Mesothelial cell of epicardium (in vitro differentiated cells): ENCODE data around the gene THEMIS. TPM values are rescaled to one million over a fixed set of nuclear protein-coding genes. Genes with fewer than 3 reads are reported as not detected.
A peak's percentile ranks its signal among the peaks of the same experiment; 100 is the strongest.

Experiments
- DNase-seq, 2 experiments: peaks; one replicate each; pipeline ENCODE4 v3.0.0; 2021; ENCODE audit warnings: low spot score in 2 of 2; ENCODE audit not compliant: unreplicated experiment in 2 of 2
- H3K27ac Mint-ChIP-seq: 2 replicates; pipeline ENCODE4 v1.8.0; 2021; ENCODE audit warnings: mixed read lengths
- H3K27me3 Mint-ChIP-seq: 2 replicates; pipeline ENCODE4 v1.8.0; 2021; ENCODE audit warnings: low read depth, mixed read lengths
- H3K36me3 Mint-ChIP-seq: 2 replicates; pipeline ENCODE4 v1.8.0; 2021; ENCODE audit warnings: mixed read lengths
- H3K4me1 Mint-ChIP-seq: 2 replicates; pipeline ENCODE4 v1.8.0; 2021; ENCODE audit warnings: mixed read lengths
- H3K4me3 Mint-ChIP-seq: 2 replicates; pipeline ENCODE4 v1.8.0; 2021; ENCODE audit warnings: mild to moderate bottlenecking, moderate library complexity, mixed read lengths
- H3K9me3 Mint-ChIP-seq: 2 replicates; pipeline ENCODE4 v1.8.0; 2021; ENCODE audit warnings: mixed read lengths
- total RNA-seq: library from RNA; stranded (reverse); gene quantifications from 3 replicates; pipeline ENCODE4 v1.2.1, GENCODE V29; 2021
- TF ChIP-seq, protein P1 (sequence below): fragments of 200-600 bp; sonication (generic); IDR thresholded peaks from one replicate; pipeline ENCODE4 v1.5.0; 2021; ENCODE audit warnings: antibody characterized with exemption; ENCODE audit not compliant: unreplicated experiment

The THEMIS gene
- total RNA-seq, 1 donor from 2014 or later, result not detected

DNA sequence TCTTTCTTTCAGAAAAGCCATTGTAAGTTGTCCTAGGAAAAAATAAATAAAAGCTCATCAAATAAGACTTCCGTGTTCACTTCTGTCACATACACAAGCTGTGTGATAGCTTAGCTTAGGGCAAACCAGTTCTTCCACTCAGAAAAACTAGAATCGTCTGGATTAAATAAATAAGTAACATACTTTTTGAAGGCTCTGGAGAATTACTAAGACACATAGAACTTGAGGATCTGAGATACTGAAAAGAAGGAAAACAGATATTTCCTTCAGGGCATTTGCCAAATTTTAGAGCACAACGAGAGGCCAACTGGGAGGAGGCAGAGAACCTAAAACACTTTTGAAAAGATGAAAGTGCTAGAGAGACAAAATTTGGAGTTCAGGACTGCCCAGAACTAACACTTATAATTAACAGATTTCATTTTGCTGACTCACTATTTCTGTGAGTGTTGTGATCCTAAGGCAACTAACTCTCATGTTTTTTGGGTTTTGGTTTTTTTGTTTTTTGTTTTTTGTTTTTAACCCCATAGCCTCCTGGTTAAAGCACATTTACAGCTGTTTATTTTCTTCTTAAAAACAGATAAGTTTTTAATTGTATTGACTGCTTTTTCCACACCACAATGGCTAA, 38.7 kb upstream of the THEMIS start:
- TF ChIP-seq, protein P1, sequence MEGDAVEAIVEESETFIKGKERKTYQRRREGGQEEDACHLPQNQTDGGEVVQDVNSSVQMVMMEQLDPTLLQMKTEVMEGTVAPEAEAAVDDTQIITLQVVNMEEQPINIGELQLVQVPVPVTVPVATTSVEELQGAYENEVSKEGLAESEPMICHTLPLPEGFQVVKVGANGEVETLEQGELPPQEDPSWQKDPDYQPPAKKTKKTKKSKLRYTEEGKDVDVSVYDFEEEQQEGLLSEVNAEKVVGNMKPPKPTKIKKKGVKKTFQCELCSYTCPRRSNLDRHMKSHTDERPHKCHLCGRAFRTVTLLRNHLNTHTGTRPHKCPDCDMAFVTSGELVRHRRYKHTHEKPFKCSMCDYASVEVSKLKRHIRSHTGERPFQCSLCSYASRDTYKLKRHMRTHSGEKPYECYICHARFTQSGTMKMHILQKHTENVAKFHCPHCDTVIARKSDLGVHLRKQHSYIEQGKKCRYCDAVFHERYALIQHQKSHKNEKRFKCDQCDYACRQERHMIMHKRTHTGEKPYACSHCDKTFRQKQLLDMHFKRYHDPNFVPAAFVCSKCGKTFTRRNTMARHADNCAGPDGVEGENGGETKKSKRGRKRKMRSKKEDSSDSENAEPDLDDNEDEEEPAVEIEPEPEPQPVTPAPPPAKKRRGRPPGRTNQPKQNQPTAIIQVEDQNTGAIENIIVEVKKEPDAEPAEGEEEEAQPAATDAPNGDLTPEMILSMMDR, result no peak
- Mint-ChIP-seq H3K4me3 (no peak overlapping the region), H3K36me3 (no peaks in the 10 kb centered on the region), H3K27me3 (no peaks in the 10 kb centered on the region), H3K27ac (peak overlapping the region; percentile 84), H3K9me3 (no peaks in the 10 kb centered on the region), H3K4me1 (peaks cover 13% of the 10 kb centered on the region)
- no peak for DNase-seq

DNA sequence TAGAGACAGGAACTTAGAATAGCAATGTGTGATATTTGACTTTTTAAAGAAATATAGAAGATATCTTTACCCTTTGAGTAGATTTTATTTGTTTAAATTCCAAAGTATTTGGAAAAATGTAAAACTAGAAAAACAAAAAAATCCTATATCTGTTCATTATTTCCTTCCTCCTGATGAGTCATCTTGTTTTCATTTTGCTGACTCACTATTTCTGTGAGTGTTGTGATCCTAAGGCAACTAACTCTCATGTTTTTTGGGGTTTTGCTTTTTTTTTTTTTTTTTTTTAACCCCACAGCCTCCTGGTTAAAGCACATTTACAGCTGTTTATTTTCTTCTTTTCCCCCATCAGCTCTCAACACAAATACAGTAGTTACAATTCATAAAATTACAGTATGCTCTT, 37.8 kb upstream of the THEMIS start:
- TF ChIP-seq, protein P1, result no peak
- H3K36me3 Mint-ChIP-seq, result no peaks in the 10 kb centered on the region
- H3K27ac Mint-ChIP-seq, result no peak overlapping the region
- H3K4me1 Mint-ChIP-seq, result peaks cover 13% of the 10 kb centered on the region
- H3K9me3 Mint-ChIP-seq, result no peaks in the 10 kb centered on the region
- H3K4me3 Mint-ChIP-seq, result no peak overlapping the region
- H3K27me3 Mint-ChIP-seq, result no peaks in the 10 kb centered on the region
- no peak for DNase-seq

DNA sequence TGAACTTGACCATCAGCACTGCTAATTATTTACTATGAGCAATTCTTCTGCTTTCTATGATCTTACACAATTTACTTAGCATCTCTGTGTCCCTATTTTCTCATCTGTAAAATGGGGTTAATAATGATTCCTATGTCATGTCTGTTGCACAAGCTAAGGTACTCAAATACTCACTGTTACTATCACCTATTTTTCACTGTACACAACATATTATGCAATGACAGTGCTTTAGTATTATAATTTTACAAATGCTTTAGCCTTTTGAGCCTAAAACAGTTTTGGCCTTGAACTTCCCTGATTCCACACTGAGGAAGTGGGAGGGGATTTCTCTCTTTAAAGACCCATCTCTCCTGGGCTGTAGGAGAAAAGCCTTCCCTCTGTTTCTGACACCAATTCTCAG, 36.9 kb upstream of the THEMIS start:
- no peak overlapping the region for H3K27ac Mint-ChIP-seq
- peaks cover 13% of the 10 kb centered on the region for H3K4me1 Mint-ChIP-seq
- DNase-seq, result no peak
- H3K9me3 Mint-ChIP-seq, result peaks cover 7% of the 10 kb centered on the region
- no peaks in the 10 kb centered on the region for H3K27me3 Mint-ChIP-seq
- TF ChIP-seq, protein P1, result no peak
- no peaks in the 10 kb centered on the region for H3K36me3 Mint-ChIP-seq
- no peak overlapping the region for H3K4me3 Mint-ChIP-seq

DNA sequence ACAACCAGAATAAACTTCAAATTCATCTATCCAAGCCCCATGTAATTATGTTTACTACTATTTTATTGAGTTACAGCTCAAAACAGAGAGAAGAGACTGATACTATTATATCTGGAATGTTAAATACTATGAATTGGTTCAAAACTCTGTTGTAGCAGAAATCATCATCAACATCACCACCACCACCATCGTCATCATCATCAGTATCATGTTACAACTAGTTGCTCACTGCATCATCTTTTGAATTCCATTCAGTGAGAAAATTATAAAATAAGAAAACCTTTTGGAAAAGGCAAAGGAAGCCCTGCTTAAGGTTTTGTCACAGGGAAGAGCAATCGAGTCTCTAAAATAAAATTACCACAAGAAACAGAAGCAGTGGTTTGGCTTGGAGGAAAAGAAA, 36.2 kb upstream of the THEMIS start:
- Mint-ChIP-seq H3K4me1 (peaks cover 13% of the 10 kb centered on the region), H3K4me3 (no peak overlapping the region), H3K9me3 (peaks cover 10% of the 10 kb centered on the region), H3K36me3 (no peaks in the 10 kb centered on the region), H3K27me3 (no peaks in the 10 kb centered on the region), H3K27ac (no peak overlapping the region)
- TF ChIP-seq, protein P1, result no peak
- DNase-seq, result no peak

DNA sequence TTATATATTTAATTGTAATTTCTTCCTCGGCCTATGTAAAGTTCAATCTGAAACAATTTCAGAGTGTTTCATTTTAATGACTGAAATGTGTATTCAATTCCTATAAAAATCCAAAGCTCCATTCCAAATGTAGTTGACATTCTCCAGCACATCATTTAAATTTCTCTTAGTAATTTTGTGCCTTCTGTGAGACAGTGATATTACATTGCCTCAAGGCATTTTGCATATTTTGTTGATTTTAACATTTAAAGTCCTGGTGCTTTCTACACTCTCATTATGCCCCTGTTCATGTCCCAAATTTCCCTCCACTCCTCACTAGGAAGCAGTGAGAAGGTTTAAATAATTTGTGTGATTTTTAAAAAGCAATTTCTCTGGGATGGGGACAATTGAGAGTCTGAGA, 34.1 kb upstream of the THEMIS start:
- H3K27ac Mint-ChIP-seq, result no peak overlapping the region
- DNase-seq, result no peak
- no peaks in the 10 kb centered on the region for H3K36me3 Mint-ChIP-seq
- peaks cover 12% of the 10 kb centered on the region for H3K4me1 Mint-ChIP-seq
- H3K27me3 Mint-ChIP-seq, result no peaks in the 10 kb centered on the region
- peaks cover 10% of the 10 kb centered on the region for H3K9me3 Mint-ChIP-seq
- no peak overlapping the region for H3K4me3 Mint-ChIP-seq
- TF ChIP-seq, protein P1, result no peak
